Bronchial epithelial cell (primary cell): ENCODE data around the gene BRD9. TPM values are rescaled to one million over a fixed set of nuclear protein-coding genes. Genes with fewer than 3 reads are reported as not detected.
A peak's percentile ranks its signal among the peaks of the same experiment; 100 is the strongest.
"Not testable (repeated sequence)": the region's sequence is repeated elsewhere in the genome, so short reads cannot be mapped to it uniquely, and the experiment has no call there.

ENCODE experiments used
- DNase-seq: peaks from one replicate; pipeline ENCODE4 v3.0.0-alpha.2; 2010; ENCODE audit warnings: low read depth
- FAIRE-seq: peaks from 2 replicates; lab custom pipeline; 2011; peaks lifted over from hg19 to GRCh38; lab: Jason Lieb, UNC
- H3K27me3 ChIP-seq: 2 replicates; pipeline ENCODE4 v1.5.1; 2011; ENCODE audit warnings: low read length; ENCODE audit not compliant: control insufficient read depth, insufficient read depth
- H3K36me3 ChIP-seq: 2 replicates; pipeline ENCODE4 v1.5.1; 2011; ENCODE audit warnings: low read length; ENCODE audit not compliant: control insufficient read depth, insufficient read depth
- H3K4me3 ChIP-seq: 2 replicates; pipeline ENCODE4 v1.5.1; 2011; ENCODE audit warnings: mild to moderate bottlenecking, low read depth, low read length, control low read depth
- total RNA-seq: library from RNA; depleted of rRNA; stranded (reverse); fragments of >200 nt; gene quantifications from 2 replicates; pipeline ENCODE4 v1.2.1, GENCODE V29; 2014
- TF ChIP-seq, protein P1 (sequence below): IDR thresholded peaks from 2 replicates; pipeline ENCODE4 v1.5.1; 2011; ENCODE audit warnings: mild to moderate bottlenecking, moderate library complexity, low read length, control low read depth, inconsistent platforms; ENCODE audit not compliant: insufficient read depth, severe bottlenecking

BRD9 gene
- total RNA-seq, 1 donor from 2014 or later = 36.1 TPM

DNA sequence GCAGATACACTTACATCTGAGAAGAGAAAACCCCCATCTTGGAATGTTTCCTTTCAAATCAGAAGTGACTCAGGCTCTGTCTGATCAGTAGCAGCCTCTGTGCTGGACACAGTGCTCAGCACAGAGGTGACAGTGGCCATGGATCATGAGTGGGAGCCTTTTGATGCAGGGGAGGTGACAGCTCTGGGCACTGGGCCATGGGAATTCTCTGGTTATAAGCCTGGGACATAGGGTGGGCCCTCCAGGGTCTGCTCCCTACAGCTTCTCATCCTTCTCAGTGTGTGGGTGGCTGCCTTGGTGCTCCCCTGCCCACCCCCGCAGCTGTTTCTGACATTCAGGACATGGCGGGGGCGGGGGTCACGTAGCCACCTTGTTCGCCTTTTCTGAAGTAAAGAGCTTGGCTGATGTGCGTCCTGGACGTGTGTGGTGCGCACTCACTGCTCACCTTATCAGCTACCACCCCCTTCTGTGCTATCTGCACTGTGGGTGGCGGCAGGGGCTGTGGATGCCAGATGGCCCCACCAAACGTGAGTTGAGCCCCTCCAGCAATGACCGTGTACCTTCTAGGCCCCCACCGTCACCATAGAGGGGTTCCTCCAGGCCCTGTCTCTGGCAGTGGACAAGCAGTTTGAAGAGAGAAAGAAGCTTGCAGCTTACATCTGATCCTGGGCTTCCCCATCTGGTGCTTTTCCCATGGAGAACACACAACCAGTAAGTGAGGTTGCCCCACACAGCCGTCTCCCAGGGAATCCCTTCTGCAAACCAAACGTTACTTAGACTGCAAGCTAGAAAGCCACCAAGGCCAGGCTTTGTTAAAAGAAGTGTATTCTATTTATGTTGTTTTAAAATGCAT lies 24.1 kb upstream of the BRD9 start:
- H3K4me3 ChIP-seq = no peak overlapping the region
- no peak for FAIRE-seq

DNA sequence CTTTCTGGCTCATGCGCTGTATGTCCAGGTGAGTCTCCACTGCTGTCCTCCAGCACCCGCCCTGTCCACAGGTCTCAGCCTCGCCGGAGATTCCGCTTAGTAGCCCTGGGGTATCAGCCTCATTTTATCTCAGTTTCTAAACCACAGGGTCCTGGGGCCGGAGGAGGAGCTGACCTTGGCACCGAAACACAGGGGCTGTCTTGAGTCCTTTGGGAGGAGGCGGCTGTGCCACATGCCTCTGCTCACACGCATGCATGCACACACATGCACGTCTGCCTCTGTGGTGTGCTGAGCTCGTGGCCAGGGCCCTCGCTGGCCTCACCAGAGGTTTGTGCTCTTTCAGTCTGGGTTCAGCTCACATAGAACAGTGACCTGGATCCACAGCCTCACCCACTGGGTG lies 23.3 kb upstream of the BRD9 start:
- FAIRE-seq (no peak), DNase-seq (no peak)
- TF ChIP-seq, protein P1, sequence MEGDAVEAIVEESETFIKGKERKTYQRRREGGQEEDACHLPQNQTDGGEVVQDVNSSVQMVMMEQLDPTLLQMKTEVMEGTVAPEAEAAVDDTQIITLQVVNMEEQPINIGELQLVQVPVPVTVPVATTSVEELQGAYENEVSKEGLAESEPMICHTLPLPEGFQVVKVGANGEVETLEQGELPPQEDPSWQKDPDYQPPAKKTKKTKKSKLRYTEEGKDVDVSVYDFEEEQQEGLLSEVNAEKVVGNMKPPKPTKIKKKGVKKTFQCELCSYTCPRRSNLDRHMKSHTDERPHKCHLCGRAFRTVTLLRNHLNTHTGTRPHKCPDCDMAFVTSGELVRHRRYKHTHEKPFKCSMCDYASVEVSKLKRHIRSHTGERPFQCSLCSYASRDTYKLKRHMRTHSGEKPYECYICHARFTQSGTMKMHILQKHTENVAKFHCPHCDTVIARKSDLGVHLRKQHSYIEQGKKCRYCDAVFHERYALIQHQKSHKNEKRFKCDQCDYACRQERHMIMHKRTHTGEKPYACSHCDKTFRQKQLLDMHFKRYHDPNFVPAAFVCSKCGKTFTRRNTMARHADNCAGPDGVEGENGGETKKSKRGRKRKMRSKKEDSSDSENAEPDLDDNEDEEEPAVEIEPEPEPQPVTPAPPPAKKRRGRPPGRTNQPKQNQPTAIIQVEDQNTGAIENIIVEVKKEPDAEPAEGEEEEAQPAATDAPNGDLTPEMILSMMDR = no peak
- no peaks in the 10 kb centered on the region for H3K27me3 ChIP-seq
- H3K4me3 ChIP-seq = no peak overlapping the region
- H3K36me3 ChIP-seq = peaks cover 9% of the 10 kb centered on the region

More for the DNA sequence above, 24.1 kb upstream of the BRD9 start:
- Histone ChIP-seq H3K36me3 (peaks cover 9% of the 10 kb centered on the region), H3K27me3 (no peaks in the 10 kb centered on the region)
- TF ChIP-seq, protein P1 = no peak
- DNase-seq = no peak

DNA sequence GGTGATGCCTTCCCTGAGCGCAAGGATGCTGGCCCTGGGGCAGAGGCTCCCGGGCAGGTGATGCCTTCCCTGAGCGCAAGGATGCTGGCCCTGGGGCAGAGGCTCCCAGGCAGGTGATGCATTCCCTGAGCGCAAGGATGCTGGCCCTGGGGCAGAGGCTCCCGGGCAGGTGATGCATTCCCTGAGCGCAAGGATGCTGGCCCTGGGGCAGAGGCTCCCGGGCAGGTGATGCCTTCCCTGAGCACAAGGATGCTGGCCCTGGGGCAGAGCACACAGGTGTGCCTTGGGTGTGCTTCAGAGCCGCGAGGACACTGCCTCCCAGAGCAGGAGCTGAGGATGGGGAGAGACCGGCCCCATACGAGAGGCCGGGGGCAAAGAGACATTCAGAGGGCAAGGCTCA lies 22.7 kb upstream of the BRD9 start:
- H3K36me3 ChIP-seq, FAIRE-seq, H3K27me3 ChIP-seq, DNase-seq, H3K4me3 ChIP-seq: not testable (repeated sequence)

DNA sequence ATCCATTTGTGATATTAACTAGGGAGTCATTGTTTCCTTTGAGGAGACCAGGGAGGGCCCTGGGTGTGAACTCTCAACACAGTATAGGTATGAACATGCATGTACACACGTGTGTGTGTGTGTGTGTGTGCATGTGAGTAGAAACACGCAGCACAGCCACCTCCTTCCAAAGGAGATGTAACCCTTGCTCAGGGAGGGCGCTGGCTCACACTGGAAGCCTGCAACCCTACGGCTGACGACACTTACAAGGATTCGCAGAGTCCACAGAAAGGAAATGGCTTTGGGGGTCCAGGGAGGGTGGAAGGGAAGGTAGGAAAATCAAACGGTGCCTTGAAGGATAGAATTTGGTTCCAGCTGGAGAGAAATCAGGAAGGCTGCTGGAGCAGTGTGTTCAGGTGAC lies 22.0 kb upstream of the BRD9 start:
- peaks cover 9% of the 10 kb centered on the region for H3K36me3 ChIP-seq
- DNase-seq (no peak), FAIRE-seq (no peak)
- H3K4me3 ChIP-seq = no peak overlapping the region
- H3K27me3 ChIP-seq = no peaks in the 10 kb centered on the region
- TF ChIP-seq, protein P1 = no peak

DNA sequence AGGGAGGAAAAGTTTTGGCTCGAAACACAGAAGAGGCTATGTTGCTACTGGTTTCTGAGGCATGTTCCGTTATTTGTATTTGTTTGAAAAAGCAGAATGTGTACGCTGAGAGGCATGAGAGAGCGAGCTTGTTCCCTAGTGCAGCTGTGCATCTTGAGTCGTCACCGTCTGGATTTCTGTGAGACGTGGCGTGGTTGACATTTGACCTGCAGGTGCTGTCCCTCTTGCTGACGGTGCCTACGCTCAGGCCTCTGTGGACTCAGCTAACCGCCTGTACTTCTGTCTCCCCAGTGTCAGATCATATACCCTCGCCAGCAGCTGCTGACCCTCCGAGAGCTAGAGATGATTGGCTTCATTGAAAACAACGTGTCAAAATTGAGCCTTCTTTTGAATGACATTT lies 21.6 kb upstream of the BRD9 start:
- no peak for DNase-seq
- Histone ChIP-seq H3K27me3 (no peaks in the 10 kb centered on the region), H3K4me3 (no peak overlapping the region), H3K36me3 (peaks cover 9% of the 10 kb centered on the region)
- FAIRE-seq = no peak
- TF ChIP-seq, protein P1 = no peak

DNA sequence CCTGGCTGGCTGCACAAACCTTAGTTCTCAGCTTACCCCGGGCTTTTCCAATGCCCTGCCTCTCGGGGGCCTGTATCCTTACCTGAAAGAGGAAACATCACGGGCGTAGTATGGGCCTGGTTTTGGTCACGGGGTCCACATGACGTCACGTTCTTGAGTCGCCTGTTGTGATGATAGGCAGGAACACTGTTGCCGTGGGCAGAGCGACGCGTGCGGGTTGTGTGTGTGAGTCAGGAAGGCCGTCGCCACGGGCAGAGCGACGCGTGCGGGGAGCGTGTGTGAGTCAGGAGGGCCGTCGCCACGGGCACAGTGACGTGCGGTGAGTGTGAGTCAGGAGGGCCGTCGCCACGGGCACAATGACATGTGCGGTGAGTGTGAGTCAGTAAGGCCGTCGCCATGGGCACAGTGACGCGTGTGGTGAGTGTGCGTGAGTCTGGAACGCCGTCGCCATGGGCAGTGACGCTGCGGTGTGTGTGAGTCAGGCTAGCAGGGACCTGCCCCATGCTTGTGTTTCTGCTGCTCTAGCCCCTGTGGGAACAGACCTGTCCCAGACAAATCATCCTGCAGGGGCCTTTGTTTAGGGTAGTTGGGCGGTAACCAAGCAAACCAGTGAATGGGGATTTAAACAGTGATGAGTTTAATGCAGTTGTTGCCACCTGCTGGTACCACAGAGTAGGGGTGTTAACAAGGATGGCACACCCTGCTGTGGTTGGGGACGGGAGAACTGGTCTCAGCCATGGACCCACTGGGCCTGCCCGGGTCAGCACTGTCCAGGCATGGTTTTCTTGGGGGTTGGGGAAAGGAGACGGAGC lies 19.9 kb upstream of the BRD9 start:
- H3K36me3 ChIP-seq = peaks cover 9% of the 10 kb centered on the region

More for the DNA sequence above, 19.9 kb upstream of the BRD9 start:
- TF ChIP-seq, protein P1 = peak; percentile 52
- FAIRE-seq (peak; percentile 100), DNase-seq (peak; percentile 99)
- Histone ChIP-seq H3K4me3 (no peak overlapping the region), H3K27me3 (no peaks in the 10 kb centered on the region)
